H1 (cell line): Measurements from ENCODE around the gene ADGRL3. TPM values are rescaled to one million over a fixed set of nuclear protein-coding genes. Genes with fewer than 3 reads are reported as not detected.

Source experiments
- CTCF ChIA-PET: fragments of 300-600 bp; sonication (Branson Sonifier 250); formaldehyde crosslinking; loops from one replicate; lab custom pipeline; 2021; ENCODE audit not compliant: partially characterized antibody; lab: Charles Lee
- POLR2A ChIA-PET: fragments of 300-600 bp; sonication (Branson Sonifier 250); formaldehyde crosslinking; loops from one replicate; lab custom pipeline; 2021; ENCODE audit warnings: inconsistent platforms; ENCODE audit not compliant: partially characterized antibody; lab: Charles Lee
- DNase-seq, 2 experiments: peaks; one replicate each; pipeline versions ENCODE4 v3.0.0 to v3.0.0-alpha.2; 2010 to 2022; ENCODE audit warnings: low spot score in 2 of 2, low read depth in 1 of 2, mixed read lengths in 1 of 2
- FAIRE-seq: peaks from 2 replicates; lab custom pipeline; 2011; peaks lifted over from hg19 to GRCh38; lab: Jason Lieb, UNC
- H2AFZ ChIP-seq: 2 replicates; pipeline ENCODE4 v1.8.1; 2012; ENCODE audit warnings: low read length, inconsistent platforms
- H2AK5ac ChIP-seq: 2 replicates; pipeline ENCODE4 v1.6.1; 2013; ENCODE audit warnings: low read depth, low read length
- H2BK120ac ChIP-seq: replicated peaks from 2 replicates; pipeline ENCODE3; 2013; ENCODE audit warnings: low read depth, low read length, inconsistent platforms
- H2BK12ac ChIP-seq: 2 replicates; pipeline ENCODE4 v1.6.1; 2013; ENCODE audit warnings: low read depth, low read length
- H2BK15ac ChIP-seq: 2 replicates; pipeline ENCODE4 v1.6.1; 2013; ENCODE audit warnings: low read length
- H2BK20ac ChIP-seq: 2 replicates; pipeline ENCODE4 v1.6.1; 2013; ENCODE audit warnings: low read length
- H2BK5ac ChIP-seq: 2 replicates; pipeline ENCODE4 v1.6.1; 2013; ENCODE audit warnings: low read depth, low read length
- H3K14ac ChIP-seq: 2 replicates; pipeline ENCODE4 v1.6.1; 2013; ENCODE audit warnings: inconsistent platforms; ENCODE audit not compliant: insufficient read length
- H3K18ac ChIP-seq: 2 replicates; pipeline ENCODE4 v1.6.1; 2013; ENCODE audit warnings: low read length; ENCODE audit errors: extremely low read depth
- H3K23ac ChIP-seq: 2 replicates; pipeline ENCODE4 v1.6.1; 2013; ENCODE audit warnings: inconsistent platforms; ENCODE audit not compliant: insufficient read length
- H3K23me2 ChIP-seq: 2 replicates; pipeline ENCODE4 v1.6.1; 2013; ENCODE audit warnings: low read depth, low read length
- H3K27ac ChIP-seq: 2 replicates; pipeline ENCODE4 v1.6.1; 2011; ENCODE audit warnings: low read depth, low read length, inconsistent platforms
- H3K27me3 ChIP-seq, 4 experiments: replicated peaks in 1 of 4; 1 replicate in 1 of 4; 2 replicates in 3 of 4; pipeline versions ENCODE4 v1.6.1 to v1.8.1; 2011 to 2013; ENCODE audit warnings: low read length in 3 of 4, mild to moderate bottlenecking in 3 of 4, inconsistent platforms in 2 of 4, mixed read lengths in 2 of 4, moderate library complexity in 1 of 4; ENCODE audit not compliant: control insufficient read depth in 3 of 4, insufficient read depth in 3 of 4; ENCODE audit errors: extremely low read depth in 1 of 4
- H3K36me3 ChIP-seq, 4 experiments: 2 replicates each; pipeline versions ENCODE4 v1.6.1 to v1.8.1; 2011 to 2013; ENCODE audit warnings: mild to moderate bottlenecking in 4 of 4, low read length in 3 of 4, moderate library complexity in 2 of 4, control low read depth in 1 of 4, inconsistent platforms in 1 of 4; ENCODE audit not compliant: insufficient read depth in 4 of 4, control insufficient read depth in 2 of 4
- H3K4ac ChIP-seq: replicated peaks from 2 replicates; pipeline ENCODE3; 2013; ENCODE audit warnings: low read length, low read depth, mixed read lengths, inconsistent platforms; ENCODE audit not compliant: insufficient read length
- H3K4me1 ChIP-seq, 4 experiments: replicated peaks in 1 of 4; 1 replicate in 1 of 4; 2 replicates in 3 of 4; pipeline versions ENCODE4 v1.6.1 to v1.8.1; 2011 to 2013; ENCODE audit warnings: low read length in 3 of 4, inconsistent platforms in 2 of 4, mixed read lengths in 1 of 4; ENCODE audit not compliant: insufficient read depth in 4 of 4, control insufficient read depth in 3 of 4
- H3K4me2 ChIP-seq, 2 experiments: 2 replicates each; pipeline versions ENCODE4 v1.6.1 to v1.8.1; 2011 to 2013; ENCODE audit warnings: low read depth in 2 of 2, low read length in 2 of 2, control low read depth in 1 of 2, inconsistent platforms in 1 of 2, mild to moderate bottlenecking in 1 of 2; ENCODE audit not compliant: insufficient read depth in 1 of 2
- H3K4me3 ChIP-seq, 4 experiments: fragments of 200-600, 300-600 bp in 1 of 4; sonication (generic), shearing (Covaris generic), sonication (Bioruptor Twin) in 1 of 4; 2 replicates each; pipeline versions ENCODE4 v1.5.1 to v1.8.1; 2011 to 2016; ENCODE audit warnings: low read length in 4 of 4, low read depth in 3 of 4, control low read depth in 2 of 4, inconsistent platforms in 2 of 4, mild to moderate bottlenecking in 2 of 4, mixed read lengths in 1 of 4, moderate library complexity in 1 of 4; ENCODE audit not compliant: insufficient read depth in 2 of 4; ENCODE audit errors: extremely low read depth in 1 of 4
- H3K56ac ChIP-seq: replicated peaks from 2 replicates; pipeline ENCODE3; 2013; ENCODE audit warnings: low read depth, mild to moderate bottlenecking, mixed read lengths, low read length, inconsistent platforms; ENCODE audit not compliant: insufficient read length
- H3K79me1 ChIP-seq: 2 replicates; pipeline ENCODE4 v1.6.1; 2013; ENCODE audit warnings: low read depth, low read length, control low read depth
- H3K79me2 ChIP-seq, 2 experiments: 2 replicates each; pipeline versions ENCODE4 v1.6.1 to v1.8.1; 2012 to 2013; ENCODE audit warnings: low read length in 2 of 2, mild to moderate bottlenecking in 2 of 2, inconsistent platforms in 1 of 2; ENCODE audit not compliant: insufficient read depth in 2 of 2, control insufficient read depth in 1 of 2
- H3K9ac ChIP-seq, 4 experiments: replicated peaks in 1 of 4; 1 replicate in 1 of 4; 2 replicates in 3 of 4; pipeline versions ENCODE4 v1.6.1 to v1.8.1; 2011 to 2013; ENCODE audit warnings: low read depth in 3 of 4, low read length in 3 of 4, control low read depth in 2 of 4, mild to moderate bottlenecking in 2 of 4, moderate library complexity in 2 of 4, inconsistent platforms in 1 of 4; ENCODE audit errors: extremely low read depth in 1 of 4
- H3K9me3 ChIP-seq, 2 experiments: 2 replicates each; pipeline versions ENCODE4 v1.6.1 to v1.8.1; 2012 to 2013; ENCODE audit warnings: mild to moderate bottlenecking in 2 of 2, moderate library complexity in 2 of 2, control low read depth in 1 of 2, inconsistent platforms in 1 of 2, low read depth in 1 of 2, low read length in 1 of 2, mixed read lengths in 1 of 2; ENCODE audit not compliant: insufficient read depth in 2 of 2
- H4K20me1 ChIP-seq, 2 experiments: replicated peaks in 1 of 2; 2 replicates each; pipeline versions ENCODE3 to v1.8.1; 2011 to 2013; ENCODE audit warnings: inconsistent platforms in 2 of 2, low read length in 2 of 2, mild to moderate bottlenecking in 1 of 2; ENCODE audit not compliant: insufficient read depth in 2 of 2, control insufficient read depth in 1 of 2
- H4K5ac ChIP-seq: 2 replicates; pipeline ENCODE4 v1.6.1; 2013; ENCODE audit warnings: low read length, low read depth, mixed read lengths, inconsistent platforms; ENCODE audit not compliant: insufficient read length
- H4K8ac ChIP-seq: 2 replicates; pipeline ENCODE4 v1.8.0; 2013; ENCODE audit warnings: mild to moderate bottlenecking, moderate library complexity, low read length, inconsistent platforms; ENCODE audit not compliant: insufficient read depth; ENCODE audit errors: extremely low read depth
- H4K91ac ChIP-seq: replicated peaks from 2 replicates; pipeline ENCODE3; 2013; ENCODE audit warnings: low read length, mixed read lengths, inconsistent platforms; ENCODE audit not compliant: insufficient read length
- MAFK ChIP-seq: IDR thresholded peaks from 2 replicates; pipeline ENCODE4 v1.6.1; 2012; ENCODE audit warnings: low read depth, mild to moderate bottlenecking, improper control_type of control experiment, low read length
- SRF ChIP-seq: IDR thresholded peaks from 2 replicates; pipeline ENCODE4 v1.6.1; 2011; ENCODE audit warnings: mild to moderate bottlenecking, low read depth, low read length, moderate library complexity
- polyA plus RNA-seq, 7 experiments: library from polyadenylated mRNA; depleted of rRNA in 3 of 7; stranded (reverse) in 5 of 7; unstranded in 2 of 7; fragments of >200 nt in 5 of 7; fragments of 200-250 nt in 2 of 7; gene quantifications; 1 replicate in 5 of 7; 2 replicates in 1 of 7; 4 replicates in 1 of 7; pipeline versions ENCODE4 v1.2.1 to v1.2.3, GENCODE V29; 2011 to 2013; ENCODE audit warnings: missing spikeins in 2 of 7, mixed read lengths in 2 of 7
- total RNA-seq: library from RNA; stranded (reverse); fragmentation: NEBNext Ultra II Directional; extraction: Animal tissue kit (Norgen Biotek cat#: 25700); gene quantifications from 2 replicates; pipeline ENCODE4 v1.2.1, GENCODE V29; 2021

The ADGRL3 gene
- total and polyA plus RNA-seq, 2 of the 8 experiments (the other 6 are each of a cell fraction or from before 2014, with no cell fraction given): 6.6 to 13.0 TPM

DNA sequence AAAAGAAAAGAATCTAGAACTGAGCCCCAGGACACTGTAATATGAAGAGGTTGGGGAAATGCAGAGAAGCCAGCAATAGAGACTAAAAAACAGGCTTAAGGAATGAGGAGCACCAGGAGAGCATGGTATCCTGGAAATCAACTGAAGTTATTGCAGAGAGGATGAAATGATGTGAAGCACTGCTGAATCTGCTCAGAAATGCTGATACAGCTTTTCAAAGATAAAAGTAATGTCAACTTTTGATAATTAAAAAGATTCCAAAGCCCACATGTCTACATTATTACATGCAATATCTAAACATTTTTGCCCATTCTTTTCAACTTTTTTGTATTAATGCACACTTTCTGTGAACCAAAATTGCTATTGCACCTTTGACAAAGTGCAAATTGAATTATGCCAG, 718.4 kb downstream of the ADGRL3 start:
- Histone ChIP-seq H2BK15ac (no peak overlapping the region), H2AFZ (no peak overlapping the region), H4K20me1 (no peaks in the 10 kb centered on the region), H3K79me1 (no peaks in the 10 kb centered on the region), H4K91ac (no peak overlapping the region), H3K56ac (no peak overlapping the region), H3K27me3 (no peaks in the 10 kb centered on the region), H4K5ac (no peak overlapping the region), H3K23me2 (no peaks in the 10 kb centered on the region), H3K9ac (no peak overlapping the region), H4K8ac (no peak overlapping the region), H3K4me2 (no peak overlapping the region), H3K36me3 (no peaks in the 10 kb centered on the region; a peak in 2 of 8 replicates), H2BK12ac (no peak overlapping the region), H2AK5ac (no peak overlapping the region), H3K14ac (no peak overlapping the region), H3K23ac (no peak overlapping the region), H3K27ac (no peak overlapping the region), H3K4ac (peak overlapping the region; percentile 2), H2BK5ac (no peak overlapping the region), H3K9me3 (no peaks in the 10 kb centered on the region; a peak in 1 of 4 replicates), H2BK20ac (no peak overlapping the region), H3K4me3 (no peak overlapping the region), H2BK120ac (no peak overlapping the region), H3K79me2 (no peaks in the 10 kb centered on the region), H3K18ac (no peak overlapping the region), H3K4me1 (peaks cover 0 to 22% (median under 1%) of the 10 kb centered on the region in 4 experiments; a peak in 2 of 7 replicates)
- ChIA-PET POLR2A (no interaction called here), CTCF (no interaction called here)
- TF ChIP-seq SRF (no peak), MAFK (peak; percentile 46; the same call in 1 of the 2 replicates)
- DNase-seq: no peak
- FAIRE-seq: no peak
